HG03558 (cell line): Measurements from ENCODE around the gene CPNE7.
"Not testable (repeated sequence)": the region's sequence is repeated elsewhere in the genome, so short reads cannot be mapped to it uniquely, and the experiment has no call there.

Experiments
- ATAC-seq: cut with Tn5 transposase; IDR thresholded peaks from one replicate; pipeline ENCODE4 v1.9.1; 2021; ENCODE audit warnings: moderate number of reproducible peaks; ENCODE audit not compliant: unreplicated experiment; ENCODE audit errors: extremely low read depth

CPNE7 gene

GRCh38 chr16:89618109-89618998, 42.8 kb downstream of the CPNE7 start:
- no peak for ATAC-seq

GRCh38 chr16:89619840-89620239, 44.3 kb downstream of the CPNE7 start:
- ATAC-seq: no peak

- ATAC-seq: no peak
Measured at GRCh38 chr16:89620406-89620841, 44.9 kb downstream of the CPNE7 start.

GRCh38 chr16:89621136-89621697, 45.7 kb downstream of the CPNE7 start:
- ATAC-seq: no peak

GRCh38 chr16:89621698-89622409, 46.3 kb downstream of the CPNE7 start:
- ATAC-seq: no peak

- ATAC-seq: no peak
Measured at GRCh38 chr16:89623511-89624261, 48.1 kb downstream of the CPNE7 start.

- no peak for ATAC-seq
Measured at GRCh38 chr16:89624777-89625761, 49.5 kb downstream of the CPNE7 start.

- no peak for ATAC-seq
Measured at GRCh38 chr16:89629827-89630610, 54.5 kb downstream of the CPNE7 start.

GRCh38 chr16:89633064-89633631, 57.6 kb downstream of the CPNE7 start:
- no peak for ATAC-seq

GRCh38 chr16:89634463-89635385, 59.2 kb downstream of the CPNE7 start:
- ATAC-seq: not testable (repeated sequence)

GRCh38 chr16:89636663-89637062, 61.1 kb downstream of the CPNE7 start:
- no peak for ATAC-seq

GRCh38 chr16:89637379-89637778, 61.8 kb downstream of the CPNE7 start:
- ATAC-seq: no peak

GRCh38 chr16:89638455-89638854, 62.9 kb downstream of the CPNE7 start:
- ATAC-seq: no peak

GRCh38 chr16:89639385-89639784, 63.8 kb downstream of the CPNE7 start:
- ATAC-seq: no peak

GRCh38 chr16:89641458-89642119, 66.0 kb downstream of the CPNE7 start:
- no peak for ATAC-seq

GRCh38 chr16:89642574-89642973, 67.0 kb downstream of the CPNE7 start:
- no peak for ATAC-seq
